Panc1 (cell line): ENCODE measurements around the gene SIM2. TPM values are rescaled to one million over a fixed set of nuclear protein-coding genes. Genes with fewer than 3 reads are reported as not detected.

ENCODE experiments used
- ATAC-seq: fragments of 200-7000 bp; cut with Tn5 transposase; 2 replicates; pipeline ENCODE4 v1.9.1; 2020; ENCODE audit warnings: mild to moderate bottlenecking, moderate library complexity
- BruUV-seq: library from RNA; stranded (reverse); fragments of 400-500 nt; replicated peaks from 2 replicates; lab custom pipeline; 2021; lab: Mats Ljungman, UMichigan
- CTCF ChIA-PET: fragments of 300-600 bp; sonication (Branson Sonifier 250); formaldehyde crosslinking; loops from one replicate; lab custom pipeline; 2022; ENCODE audit warnings: antibody characterized with exemption; lab: Charles Lee
- POLR2A ChIA-PET: fragments of 300-600 bp; sonication (Branson Sonifier 250); formaldehyde crosslinking; loops from one replicate; lab custom pipeline; 2022; ENCODE audit warnings: antibody characterized with exemption; lab: Charles Lee
- DNase-seq: peaks from one replicate; pipeline ENCODE4 v3.0.0-alpha.2; 2010; ENCODE audit warnings: low read depth, low spot score
- H3K27ac ChIP-seq: 2 replicates; pipeline ENCODE4 v1.5.1; 2011; ENCODE audit warnings: mild to moderate bottlenecking, low read length, inconsistent platforms
- H3K27me3 ChIP-seq: fragments of 200-500 bp; sonication (Bioruptor generic); 2 replicates; pipeline ENCODE4 v1.6.0; 2014; ENCODE audit warnings: low read length, inconsistent platforms; ENCODE audit not compliant: control insufficient read depth, insufficient read depth
- H3K36me3 ChIP-seq: fragments of 200-500 bp; sonication (Bioruptor generic); 2 replicates; pipeline ENCODE4 v1.5.1; 2014; ENCODE audit warnings: inconsistent platforms, mild to moderate bottlenecking, low read length, moderate library complexity; ENCODE audit not compliant: control insufficient read depth, insufficient read depth
- H3K4me1 ChIP-seq: 2 replicates; pipeline ENCODE4 v1.5.1; 2011; ENCODE audit warnings: inconsistent platforms, mild to moderate bottlenecking, low read length, moderate library complexity; ENCODE audit not compliant: control insufficient read depth, insufficient read depth
- H3K4me3 ChIP-seq, 2 experiments: 2 replicates each; pipeline ENCODE4 v1.5.1; 2011 to 2012; ENCODE audit warnings: low read depth in 2 of 2, low read length in 2 of 2, mild to moderate bottlenecking in 2 of 2, inconsistent platforms in 1 of 2, moderate library complexity in 1 of 2
- H3K9me3 ChIP-seq: fragments of 200-500 bp; sonication (Bioruptor generic); 2 replicates; pipeline ENCODE4 v1.5.1; 2014; ENCODE audit warnings: low read depth, mild to moderate bottlenecking, inconsistent platforms, low read length, moderate library complexity; ENCODE audit not compliant: control insufficient read depth, insufficient read depth
- CTCF ChIP-seq: fragments of 450-650 bp; IDR thresholded peaks from 2 replicates; pipeline ENCODE4 v1.5.1; 2017; ENCODE audit warnings: mild to moderate bottlenecking
- POLR2AphosphoS5 ChIP-seq: IDR thresholded peaks from 2 replicates; pipeline ENCODE4 v1.6.1; 2012; ENCODE audit warnings: mild to moderate bottlenecking, low read depth, low read length, moderate library complexity
- REST ChIP-seq, 2 experiments: IDR thresholded peaks; 2 replicates each; pipeline ENCODE4 v1.6.1; 2011 to 2012; ENCODE audit warnings: low read depth in 2 of 2, control low read depth in 1 of 2, low read length in 1 of 2, mild to moderate bottlenecking in 1 of 2, moderate library complexity in 1 of 2; ENCODE audit not compliant: insufficient read depth in 1 of 2
- SIN3A ChIP-seq: IDR thresholded peaks from 2 replicates; pipeline ENCODE4 v1.6.1; 2012; ENCODE audit warnings: low read depth, mild to moderate bottlenecking, low read length, moderate library complexity, borderline replicate concordance; ENCODE audit not compliant: insufficient read depth
- TCF7L2 ChIP-seq: IDR thresholded peaks from 2 replicates; pipeline ENCODE4 v1.6.1; 2011; ENCODE audit warnings: mild to moderate bottlenecking, low read depth, low read length, inconsistent platforms
- in situ Hi-C: cut with HindIII; loops from 2 replicates; pipeline ENCODE4 v1.10.0; 2016; ENCODE audit warnings: low sequenced_read_pairs, low pct_unique_long_range_greater_than_20kb
- intact Hi-C: fragments of 100-400 bp; cut with micrococcal nuclease; formaldehyde crosslinking; loops from one replicate; pipeline ENCODE4 v1.10.0; 2022; ENCODE audit not compliant: unreplicated experiment
- total RNA-seq: library from RNA; stranded (reverse); gene quantifications from one replicate; pipeline ENCODE4 v1.2.1, GENCODE V29; 2021; ENCODE audit not compliant: unreplicated experiment

SIM2 gene
- total RNA-seq, 1 experiment from 2014 or later: 11.5 TPM

DNA sequence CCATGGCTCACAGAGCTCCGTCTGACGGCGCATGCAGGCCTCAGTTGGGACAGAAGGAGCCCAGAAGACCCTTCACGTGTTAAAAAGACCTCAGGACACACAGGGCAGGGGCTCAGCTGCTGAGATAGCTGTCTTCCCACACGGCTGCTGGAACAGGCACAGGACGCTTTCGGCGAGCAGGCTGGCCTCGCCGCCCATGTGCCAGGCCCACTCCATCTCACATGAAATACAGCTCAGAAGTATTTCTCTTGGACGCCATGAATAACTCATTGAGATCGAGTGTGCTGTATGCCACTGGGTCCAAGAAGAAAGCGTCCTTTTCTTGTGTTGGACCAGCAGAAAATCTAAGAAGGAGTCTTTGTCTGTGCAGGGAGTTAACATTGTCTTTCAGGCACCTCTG lies 69.6 kb downstream of the SIM2 start:
- POLR2A ChIA-PET: no interaction called here
- no peaks in the 10 kb centered on the region for H3K27me3 ChIP-seq
- BruUV-seq: no TSS peak
- peaks cover 3% of the 10 kb centered on the region; the same call in 1 of the 2 replicates for H3K4me1 ChIP-seq
- H3K4me3 ChIP-seq: no peak overlapping the region
- CTCF ChIA-PET: no interaction called here
- no peaks in the 10 kb centered on the region for H3K36me3 ChIP-seq
- no peak for TF ChIP-seq REST (IDR thresholded peaks at IDR 0.05; ENCODE audit: insufficient read depth in 1 of 2, low read depth in 2 of 2, low read length in 1 of 2)
- no peak for TF ChIP-seq POLR2AphosphoS5
- no peak for TF ChIP-seq TCF7L2
- TF ChIP-seq SIN3A: no peak
- TF ChIP-seq CTCF: no peak
- in situ Hi-C loops (no loop called here), intact Hi-C loops (no loop called here)
- DNase-seq (no peak), ATAC-seq (no peak)
- no peak overlapping the region for H3K27ac ChIP-seq
- H3K9me3 ChIP-seq: no peaks in the 10 kb centered on the region

DNA sequence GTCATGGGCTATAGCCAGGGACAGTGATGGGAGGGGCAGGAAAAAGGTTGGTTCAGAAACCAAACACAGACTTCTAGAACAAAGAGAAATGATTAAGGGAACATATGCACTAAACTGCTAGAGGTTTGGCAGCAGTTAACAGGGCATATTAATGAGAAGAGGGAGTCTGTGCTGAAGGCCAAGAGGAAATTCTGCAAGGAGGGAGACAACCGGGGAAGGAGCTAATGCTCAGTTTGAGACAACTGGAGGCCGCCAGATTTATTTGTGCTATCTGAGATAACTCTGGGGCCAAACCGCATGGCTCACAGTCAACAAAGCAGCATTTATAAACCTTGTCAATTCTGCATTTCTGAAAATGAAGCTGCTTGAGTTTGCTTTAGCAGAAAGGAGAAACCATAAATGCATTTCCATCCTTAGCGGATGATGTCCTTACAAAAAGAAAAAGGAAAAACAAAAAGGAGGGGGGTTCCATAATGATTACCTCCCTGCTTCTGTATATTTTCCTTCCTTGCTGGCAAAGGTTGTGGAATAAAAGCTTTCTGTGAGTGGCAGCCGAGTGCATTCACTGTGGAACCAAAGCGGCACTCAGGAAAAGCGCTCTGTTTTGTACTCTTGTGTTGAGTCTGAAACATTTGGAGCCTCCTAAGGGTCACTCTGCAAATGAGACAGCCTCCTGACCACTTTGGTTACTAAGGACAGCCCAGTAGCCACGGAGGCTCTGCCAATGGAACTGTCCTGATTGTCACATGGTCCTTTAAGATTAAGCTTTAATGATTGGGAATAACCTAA lies 70.3 kb downstream of the SIM2 start:
- POLR2A ChIA-PET: no interaction called here
- peaks cover 3% of the 10 kb centered on the region; the same call in 1 of the 2 replicates for H3K4me1 ChIP-seq
- no peak for DNase-seq
- in situ Hi-C loops (no loop called here), intact Hi-C loops (no loop called here)
- CTCF ChIA-PET: no interaction called here
- no peak overlapping the region for H3K27ac ChIP-seq
- no TSS peak for BruUV-seq
- H3K36me3 ChIP-seq: no peaks in the 10 kb centered on the region
- H3K27me3 ChIP-seq: no peaks in the 10 kb centered on the region
- H3K4me3 ChIP-seq: no peak overlapping the region
- no peak for ATAC-seq
- TF ChIP-seq SIN3A: no peak
- TF ChIP-seq TCF7L2: no peak
- TF ChIP-seq POLR2AphosphoS5: no peak
- no peak for TF ChIP-seq REST (IDR thresholded peaks at IDR 0.05; ENCODE audit: insufficient read depth in 1 of 2, low read depth in 2 of 2, low read length in 1 of 2)
- no peak for TF ChIP-seq CTCF
- no peaks in the 10 kb centered on the region for H3K9me3 ChIP-seq
